OCI-LY3 (cell line): ENCODE data around the gene NDUFB7.
A peak's percentile ranks its signal among the peaks of the same experiment; 100 is the strongest.

Source experiments
- H2AFZ ChIP-seq: fragments of 200-600, 300-600 bp; shearing (Covaris generic); 2 replicates; pipeline ENCODE4 v1.6.0; 2014; ENCODE audit warnings: antibody characterized with exemption, low read depth, low read length
- H3K27ac ChIP-seq: fragments of 200-600, 300-600 bp; sonication (generic); 2 replicates; pipeline ENCODE4 v1.5.1; 2014; ENCODE audit warnings: mild to moderate bottlenecking, low read length, moderate library complexity, mixed read lengths
- H3K27me3 ChIP-seq: fragments of 200-600, 300-600 bp; sonication (generic); 2 replicates; pipeline ENCODE4 v1.6.1; 2014; ENCODE audit warnings: low read depth, low read length, mixed read lengths
- H3K36me3 ChIP-seq: fragments of 200-600, 300-600 bp; sonication (generic); replicated peaks from 2 replicates; pipeline ENCODE3; 2014; ENCODE audit warnings: low read depth, low read length, mixed read lengths
- H3K4me1 ChIP-seq: fragments of 300-600, 200-600 bp; sonication (generic); 2 replicates; pipeline ENCODE4 v1.6.1; 2014; ENCODE audit warnings: low read length, mixed read lengths
- H3K4me2 ChIP-seq: fragments of 200-600, 300-600 bp; sonication (generic); 2 replicates; pipeline ENCODE4 v1.6.1; 2014; ENCODE audit warnings: low read length, mixed read lengths
- H3K4me3 ChIP-seq: fragments of 300-600, 200-600 bp; sonication (generic); 2 replicates; pipeline ENCODE4 v1.5.1; 2014; ENCODE audit warnings: antibody characterized with exemption, mild to moderate bottlenecking, low read length, moderate library complexity
- H3K79me2 ChIP-seq: fragments of 300-600, 200-600 bp; shearing (Covaris generic); 2 replicates; pipeline ENCODE4 v1.6.1; 2014; ENCODE audit warnings: mild to moderate bottlenecking, low read length, mixed read lengths
- H3K9ac ChIP-seq: fragments of 300-600, 200-600 bp; shearing (Covaris generic); 2 replicates; pipeline ENCODE4 v1.6.0; 2014; ENCODE audit warnings: mild to moderate bottlenecking, low read length, moderate library complexity
- H3K9me3 ChIP-seq: fragments of 200-600, 300-600 bp; shearing (Covaris generic); 2 replicates; pipeline ENCODE4 v1.6.1; 2014; ENCODE audit warnings: low read length, mixed read lengths; ENCODE audit not compliant: insufficient read depth
- H4K20me1 ChIP-seq: fragments of 200-600, 300-600 bp; sonication (generic); 2 replicates; pipeline ENCODE4 v1.6.1; 2016; ENCODE audit warnings: low read length, mixed read lengths; ENCODE audit not compliant: insufficient read depth
- EZH2phosphoT487 ChIP-seq: fragments of 200-600 bp; shearing (Covaris generic); IDR thresholded peaks from 2 replicates; pipeline ENCODE4 v1.6.1; 2018; ENCODE audit warnings: antibody characterized with exemption, mixed run types, low read depth
- TF ChIP-seq, protein P1 (sequence below): fragments of 200-600, 300-600 bp; sonication (generic); IDR thresholded peaks from 2 replicates; pipeline ENCODE4 v1.5.1; 2014; ENCODE audit warnings: antibody characterized with exemption, low read length, low read depth

The NDUFB7 gene

DNA sequence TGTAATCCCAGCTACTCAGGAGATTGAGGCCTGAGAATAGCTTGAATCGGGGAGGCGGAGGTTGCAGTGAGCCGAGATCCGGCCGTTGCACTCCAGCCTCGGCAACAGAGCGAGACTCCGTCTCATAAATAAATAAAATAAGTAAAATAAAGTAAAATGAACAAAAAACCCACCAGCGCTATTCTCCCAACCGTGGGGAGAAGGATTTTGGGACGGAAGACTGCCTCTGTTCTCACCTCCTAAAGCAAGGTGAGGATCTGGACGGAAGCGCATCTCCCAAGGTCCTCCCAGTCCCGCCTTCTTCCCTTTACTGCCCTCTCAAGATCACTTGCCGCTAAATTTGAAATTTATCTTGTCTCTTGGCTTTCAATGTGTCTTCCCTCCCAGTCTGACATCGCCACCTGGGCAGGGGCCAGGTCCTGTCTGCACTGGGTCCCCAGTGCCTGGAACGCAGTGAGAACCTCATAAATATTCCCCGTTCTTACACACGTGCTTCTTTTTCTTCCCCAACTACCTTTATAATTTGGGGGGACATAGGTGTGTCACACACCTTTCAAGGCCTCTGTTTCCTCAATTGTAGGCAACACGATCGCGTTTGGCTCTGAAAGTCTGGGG lies 52.5 kb downstream of the NDUFB7 start:
- Histone ChIP-seq H2AFZ (no peak overlapping the region), H3K79me2 (peaks cover 31% of the 10 kb centered on the region), H3K4me3 (peak overlapping the region; percentile 82), H3K9me3 (no peaks in the 10 kb centered on the region), H4K20me1 (peaks cover 22% of the 10 kb centered on the region), H3K27me3 (no peaks in the 10 kb centered on the region), H3K9ac (peak overlapping the region; percentile 79), H3K4me1 (peaks cover 15% of the 10 kb centered on the region), H3K4me2 (peak overlapping the region; percentile 86), H3K27ac (peak overlapping the region; percentile 78), H3K36me3 (peaks cover 18% of the 10 kb centered on the region)
- TF ChIP-seq, protein P1, sequence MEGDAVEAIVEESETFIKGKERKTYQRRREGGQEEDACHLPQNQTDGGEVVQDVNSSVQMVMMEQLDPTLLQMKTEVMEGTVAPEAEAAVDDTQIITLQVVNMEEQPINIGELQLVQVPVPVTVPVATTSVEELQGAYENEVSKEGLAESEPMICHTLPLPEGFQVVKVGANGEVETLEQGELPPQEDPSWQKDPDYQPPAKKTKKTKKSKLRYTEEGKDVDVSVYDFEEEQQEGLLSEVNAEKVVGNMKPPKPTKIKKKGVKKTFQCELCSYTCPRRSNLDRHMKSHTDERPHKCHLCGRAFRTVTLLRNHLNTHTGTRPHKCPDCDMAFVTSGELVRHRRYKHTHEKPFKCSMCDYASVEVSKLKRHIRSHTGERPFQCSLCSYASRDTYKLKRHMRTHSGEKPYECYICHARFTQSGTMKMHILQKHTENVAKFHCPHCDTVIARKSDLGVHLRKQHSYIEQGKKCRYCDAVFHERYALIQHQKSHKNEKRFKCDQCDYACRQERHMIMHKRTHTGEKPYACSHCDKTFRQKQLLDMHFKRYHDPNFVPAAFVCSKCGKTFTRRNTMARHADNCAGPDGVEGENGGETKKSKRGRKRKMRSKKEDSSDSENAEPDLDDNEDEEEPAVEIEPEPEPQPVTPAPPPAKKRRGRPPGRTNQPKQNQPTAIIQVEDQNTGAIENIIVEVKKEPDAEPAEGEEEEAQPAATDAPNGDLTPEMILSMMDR: no peak
- TF ChIP-seq EZH2phosphoT487: no peak

DNA sequence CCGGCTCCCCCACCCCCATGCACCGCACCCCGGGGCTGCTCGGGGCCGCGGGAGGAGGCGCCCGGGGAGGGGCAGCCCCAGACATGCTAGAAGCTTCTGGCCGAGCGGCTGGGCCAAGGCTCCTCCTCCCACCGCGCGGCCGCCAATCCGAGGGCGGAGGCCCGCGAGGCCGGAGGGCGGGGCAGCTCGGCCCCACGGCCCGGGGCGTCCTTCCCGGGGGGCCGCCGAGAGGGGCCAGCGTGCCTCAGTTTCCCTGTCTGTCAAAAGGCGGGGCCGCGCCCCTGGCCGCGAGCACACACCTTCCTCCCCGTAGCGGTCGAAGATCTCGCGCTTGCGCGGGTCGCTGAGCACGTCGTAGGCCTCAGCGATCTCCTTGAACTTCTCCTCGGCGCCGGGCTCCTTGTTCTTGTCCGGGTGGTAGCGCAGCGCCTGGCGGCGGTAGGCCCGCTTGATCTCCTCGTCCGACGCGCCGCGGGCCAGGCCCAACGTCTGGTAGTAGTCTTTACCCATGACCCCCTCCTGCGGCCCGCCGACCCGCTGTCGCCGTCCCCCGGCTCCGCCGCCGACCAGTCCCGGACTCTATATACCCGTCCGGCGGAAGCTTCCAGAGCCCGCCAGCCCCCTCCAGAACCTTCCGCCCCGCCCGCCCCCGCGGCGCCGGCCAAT lies 53.9 kb downstream of the NDUFB7 start, which contains the start of gene DNAJB1:
TSS of gene DNAJB1 (minus strand) at position 558 of the 666 bp plus-strand sequence. CDS start at position 510, 48 bp downstream.
- no peak for TF ChIP-seq EZH2phosphoT487
- TF ChIP-seq, protein P1: no peak
- Histone ChIP-seq H4K20me1 (peaks cover 24% of the 10 kb centered on the region), H3K4me2 (peak within 1 kb of the TSS; percentile 88), H3K4me3 (peak within 1 kb of the TSS; percentile 82), H3K4me1 (peaks cover 15% of the 10 kb centered on the region), H3K79me2 (peaks cover 31% of the 10 kb centered on the region), H3K36me3 (peaks cover 26% of the 10 kb centered on the region), H3K9me3 (no peaks in the 10 kb centered on the region), H3K9ac (peak within 1 kb of the TSS; percentile 89), H3K27me3 (no peaks in the 10 kb centered on the region), H2AFZ (peak within 1 kb of the TSS; percentile 81; the same call in 1 of the 2 replicates), H3K27ac (peak within 1 kb of the TSS; percentile 83)

DNA sequence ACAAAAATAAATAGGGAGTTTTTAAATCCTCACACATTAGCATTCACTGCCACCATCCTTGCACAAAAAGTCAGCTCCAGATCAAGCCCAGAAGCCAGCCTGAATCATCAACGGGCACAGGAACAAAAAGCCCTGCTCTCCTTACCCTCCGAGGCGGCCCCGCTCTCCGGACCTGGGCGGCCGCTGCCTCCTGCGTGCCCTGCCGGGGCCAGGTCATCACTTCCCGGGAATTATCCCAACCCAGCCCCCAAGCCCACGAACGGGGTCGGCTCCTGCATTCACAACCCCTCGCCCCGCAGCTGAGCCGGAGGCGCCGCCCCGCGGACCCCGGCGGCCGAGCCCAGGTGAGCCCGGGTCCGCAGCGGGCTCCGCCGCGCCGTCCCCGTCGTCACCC lies 54.4 kb downstream of the NDUFB7 start:
- peaks cover 31% of the 10 kb centered on the region for H3K79me2 ChIP-seq
- H2AFZ ChIP-seq: no peak overlapping the region
- peak overlapping the region; percentile 89 for H3K9ac ChIP-seq
- peaks cover 15% of the 10 kb centered on the region for H3K4me1 ChIP-seq
- peak overlapping the region; percentile 88 for H3K4me2 ChIP-seq
- no peak for TF ChIP-seq EZH2phosphoT487
- TF ChIP-seq, protein P1: no peak
- peak overlapping the region; percentile 81 for H3K4me3 ChIP-seq
- H3K27ac ChIP-seq: peak overlapping the region; percentile 83
- peaks cover 24% of the 10 kb centered on the region for H4K20me1 ChIP-seq
- peaks cover 31% of the 10 kb centered on the region for H3K36me3 ChIP-seq
- no peaks in the 10 kb centered on the region for H3K9me3 ChIP-seq
- no peaks in the 10 kb centered on the region for H3K27me3 ChIP-seq

DNA sequence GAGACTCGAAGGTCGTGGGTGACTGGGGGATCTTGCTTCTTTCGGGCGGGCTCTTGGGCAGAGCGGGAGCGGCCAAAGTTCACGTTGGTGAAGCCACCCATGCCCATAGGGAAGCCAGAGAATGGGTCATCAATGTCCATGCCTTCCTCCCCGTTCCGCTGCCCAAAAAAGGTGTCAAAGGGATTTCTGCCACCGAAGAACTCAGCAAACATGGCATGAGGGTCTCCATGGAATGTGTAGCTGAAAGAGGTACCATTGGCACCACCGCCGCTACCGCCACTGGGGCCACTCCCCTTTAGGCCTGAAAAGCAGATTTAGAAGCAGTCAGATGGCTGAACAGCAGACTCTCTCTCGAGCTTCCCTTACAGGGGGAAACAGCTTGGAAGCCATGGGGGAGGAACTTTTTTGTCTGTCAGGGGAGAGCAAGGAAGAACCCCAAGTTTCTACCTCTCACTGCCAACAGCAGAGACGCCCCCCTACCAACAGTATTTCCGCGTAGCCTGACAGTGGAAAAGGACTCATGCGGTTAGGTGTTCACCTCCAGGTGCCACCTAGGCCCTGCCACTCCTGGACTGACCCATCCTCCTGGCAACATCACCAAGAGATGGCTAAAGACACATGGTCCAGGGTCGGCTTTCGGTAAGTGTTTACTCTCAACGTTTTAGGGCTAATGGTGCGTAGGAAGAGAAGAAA lies 55.0 kb downstream of the NDUFB7 start:
- H3K4me3 ChIP-seq: peak overlapping the region; percentile 81
- peak overlapping the region; percentile 89 for H3K9ac ChIP-seq
- H2AFZ ChIP-seq: no peak overlapping the region
- TF ChIP-seq, protein P1: no peak
- no peak for TF ChIP-seq EZH2phosphoT487
- H3K4me2 ChIP-seq: peak overlapping the region; percentile 88
- H3K27ac ChIP-seq: no peak overlapping the region; the same call in 1 of the 2 replicates
- H3K4me1 ChIP-seq: peaks cover 15% of the 10 kb centered on the region
- H3K9me3 ChIP-seq: no peaks in the 10 kb centered on the region
- no peaks in the 10 kb centered on the region for H3K27me3 ChIP-seq
- H4K20me1 ChIP-seq: peaks cover 24% of the 10 kb centered on the region
- peaks cover 31% of the 10 kb centered on the region for H3K79me2 ChIP-seq
- peaks cover 31% of the 10 kb centered on the region for H3K36me3 ChIP-seq
